SK-N-SH (cell line): ENCODE data around the gene PTGER1. TPM values are rescaled to one million over a fixed set of nuclear protein-coding genes. Genes with fewer than 3 reads are reported as not detected.

Source experiments
- CTCF ChIA-PET: fragments of 300-600, 350-600 bp; formaldehyde crosslinking; extraction: SDS; loops from one replicate; lab custom pipeline; 2021; lab: Yijun Ruan, JAX
- POLR2A ChIA-PET: fragments of 350-600 bp; sonication (Branson Sonifier 250); formaldehyde crosslinking; extraction: SDS; loops from one replicate; lab custom pipeline; 2020; ENCODE audit warnings: antibody characterized with exemption, inconsistent platforms; lab: Yijun Ruan, JAX
- DNase-seq: peaks from one replicate; pipeline ENCODE4 v3.0.0; 2012
- H2AFZ ChIP-seq: fragments of 200-600 bp; sonication (generic); 2 replicates; pipeline ENCODE4 v1.8.1; 2016; ENCODE audit warnings: antibody characterized with exemption, mild to moderate bottlenecking, low read depth
- H3F3A ChIP-seq: fragments of 200-600 bp; sonication (generic); replicated peaks from 2 replicates; pipeline ENCODE3; 2016; ENCODE audit warnings: antibody characterized with exemption, mild to moderate bottlenecking; ENCODE audit not compliant: insufficient read depth
- H3K27ac ChIP-seq, 2 experiments: fragments of 200-500 bp in 1 of 2; fragments of 200-600 bp in 1 of 2; sonication (Bioruptor generic) in 1 of 2; sonication (generic), shearing (Covaris generic) in 1 of 2; 2 replicates each; pipeline versions ENCODE4 v1.5.1 to v1.6.1; 2014 to 2016; ENCODE audit warnings: low read depth in 2 of 2, inconsistent platforms in 1 of 2, low read length in 1 of 2, mild to moderate bottlenecking in 1 of 2, mixed read lengths in 1 of 2
- H3K27me3 ChIP-seq: fragments of 200-600 bp; sonication (generic), shearing (Covaris generic); 2 replicates; pipeline ENCODE4 v1.6.1; 2016; ENCODE audit warnings: mixed run types; ENCODE audit not compliant: insufficient read depth
- H3K36me3 ChIP-seq, 2 experiments: fragments of 200-500 bp in 1 of 2; fragments of 200-600 bp in 1 of 2; sonication (Bioruptor generic) in 1 of 2; sonication (generic) in 1 of 2; replicated peaks in 1 of 2; 2 replicates each; pipeline versions ENCODE3 to v1.5.1; 2014 to 2016; ENCODE audit warnings: low read length in 1 of 2, mild to moderate bottlenecking in 1 of 2; ENCODE audit not compliant: insufficient read depth in 2 of 2, control insufficient read depth in 1 of 2
- H3K4me1 ChIP-seq, 2 experiments: fragments of 200-500 bp in 1 of 2; fragments of 200-600 bp in 1 of 2; sonication (Bioruptor generic) in 1 of 2; sonication (generic), shearing (Covaris generic) in 1 of 2; 2 replicates each; pipeline versions ENCODE4 v1.5.1 to v1.6.1; 2014 to 2016; ENCODE audit warnings: low read depth in 1 of 2, low read length in 1 of 2, mixed run types in 1 of 2; ENCODE audit not compliant: insufficient read depth in 2 of 2, control insufficient read depth in 1 of 2
- H3K4me2 ChIP-seq: fragments of 200-600 bp; sonication (generic), shearing (Covaris generic); 2 replicates; pipeline ENCODE4 v1.6.1; 2017; ENCODE audit warnings: mixed run types
- H3K4me3 ChIP-seq, 2 experiments: fragments of 200-500 bp in 1 of 2; fragments of 200-600 bp in 1 of 2; sonication (Bioruptor generic) in 1 of 2; sonication (generic), shearing (Covaris generic) in 1 of 2; 2 replicates each; pipeline versions ENCODE4 v1.5.1 to v1.8.1; 2014 to 2016; ENCODE audit warnings: low read depth in 2 of 2, inconsistent platforms in 1 of 2, low read length in 1 of 2, mild to moderate bottlenecking in 1 of 2, mixed read lengths in 1 of 2, moderate library complexity in 1 of 2
- H3K79me2 ChIP-seq: fragments of 200-600 bp; sonication (generic); 2 replicates; pipeline ENCODE4 v1.8.1; 2017; ENCODE audit warnings: mild to moderate bottlenecking; ENCODE audit not compliant: insufficient read depth
- H3K9ac ChIP-seq: fragments of 200-600 bp; sonication (generic); 2 replicates; pipeline ENCODE4 v1.6.1; 2017; ENCODE audit warnings: mixed run types
- H3K9me2 ChIP-seq: fragments of 200-600 bp; sonication (generic); 2 replicates; pipeline ENCODE4 v1.6.1; 2017; ENCODE audit warnings: mixed run types
- H3K9me3 ChIP-seq: fragments of 200-600 bp; sonication (generic); 2 replicates; pipeline ENCODE4 v1.6.1; 2017; ENCODE audit warnings: mixed run types, mild to moderate bottlenecking, moderate library complexity
- H4K20me1 ChIP-seq: fragments of 200-600 bp; sonication (generic); 2 replicates; pipeline ENCODE4 v1.6.1; 2017; ENCODE audit warnings: mild to moderate bottlenecking, mixed run types; ENCODE audit not compliant: insufficient read depth
- EP300 ChIP-seq, 2 experiments: IDR thresholded peaks; 2 replicates each; pipeline versions ENCODE4 v1.4.0 to v1.6.1; 2012; ENCODE audit warnings: borderline replicate concordance in 1 of 2, low read depth in 1 of 2, low read length in 1 of 2
- FOSL2 ChIP-seq: IDR thresholded peaks from 2 replicates; pipeline ENCODE4 v1.4.0; 2012; ENCODE audit warnings: low read depth, mild to moderate bottlenecking, moderate library complexity, borderline replicate concordance
- FOXJ3 ChIP-seq: sonication (generic); formaldehyde crosslinking; IDR thresholded peaks from 2 replicates; pipeline ENCODE4 v1.5.1; 2020; ENCODE audit warnings: mild to moderate bottlenecking, missing genetic modification reagents
- FOXM1 ChIP-seq: IDR thresholded peaks from 2 replicates; pipeline ENCODE4 v1.4.0; 2012; ENCODE audit warnings: low read depth, mild to moderate bottlenecking
- JUND ChIP-seq: IDR thresholded peaks from 2 replicates; pipeline ENCODE4 v1.4.0; 2012
- MEF2A ChIP-seq: IDR thresholded peaks from 2 replicates; pipeline ENCODE4 v1.4.0; 2012; ENCODE audit warnings: low read depth, borderline replicate concordance
- NFIC ChIP-seq: IDR thresholded peaks from 2 replicates; pipeline ENCODE4 v1.4.0; 2012; ENCODE audit warnings: borderline replicate concordance
- NRF1 ChIP-seq: IDR thresholded peaks from 2 replicates; pipeline ENCODE4 v1.6.1; 2012; ENCODE audit warnings: low read depth, mild to moderate bottlenecking, low read length
- RXRA ChIP-seq: IDR thresholded peaks from 2 replicates; pipeline ENCODE4 v1.4.0; 2012; ENCODE audit warnings: low read depth, mild to moderate bottlenecking, borderline replicate concordance
- SIN3A ChIP-seq: IDR thresholded peaks from 2 replicates; pipeline ENCODE4 v1.6.1; 2012; ENCODE audit warnings: low read depth, mild to moderate bottlenecking, low read length, moderate library complexity, borderline replicate concordance
- TCF12 ChIP-seq: IDR thresholded peaks from 2 replicates; pipeline ENCODE4 v1.4.0; 2012
- TEAD4 ChIP-seq: IDR thresholded peaks from 2 replicates; pipeline ENCODE4 v1.4.0; 2012; ENCODE audit warnings: mild to moderate bottlenecking, borderline replicate concordance; ENCODE audit not compliant: insufficient read depth
- WGBS: methylation state at CpG from one replicate; pipeline ENCODE4 v1.1.6; 2017; ENCODE audit warnings: low lambda C conversion rate; 5-methylcytosine and 5-hydroxymethylcytosine counted together
- polyA plus RNA-seq, 3 experiments: library from polyadenylated mRNA; depleted of rRNA; stranded (reverse); fragments of >200 nt; gene quantifications; 2 replicates each; pipeline ENCODE4 v1.2.3, GENCODE V29; 2012
- TF ChIP-seq, protein P1 (sequence below): fragments of 150-350 bp; IDR thresholded peaks from 2 replicates; pipeline ENCODE4 v1.6.1; 2016; ENCODE audit warnings: mild to moderate bottlenecking, low read depth, low read length
- TF ChIP-seq, protein P2 (sequence below): IDR thresholded peaks from 2 replicates; pipeline ENCODE4 v1.6.1; 2012; ENCODE audit warnings: mild to moderate bottlenecking, low read depth, low read length, moderate library complexity
- TF ChIP-seq, protein P3 (sequence below): IDR thresholded peaks from 2 replicates; pipeline ENCODE4 v1.4.0; 2012; ENCODE audit warnings: low read depth
- TF ChIP-seq, protein P4 (sequence below): IDR thresholded peaks from 2 replicates; pipeline ENCODE4; 2012
- TF ChIP-seq, protein P5 (sequence below): IDR thresholded peaks from 2 replicates; pipeline ENCODE4 v1.4.0; 2012; ENCODE audit warnings: low read depth, borderline replicate concordance

Gene PTGER1
- polyA plus RNA-seq, 1 of the 3 experiments (the other 2 are of a cell fraction), result 6.0 TPM

DNA sequence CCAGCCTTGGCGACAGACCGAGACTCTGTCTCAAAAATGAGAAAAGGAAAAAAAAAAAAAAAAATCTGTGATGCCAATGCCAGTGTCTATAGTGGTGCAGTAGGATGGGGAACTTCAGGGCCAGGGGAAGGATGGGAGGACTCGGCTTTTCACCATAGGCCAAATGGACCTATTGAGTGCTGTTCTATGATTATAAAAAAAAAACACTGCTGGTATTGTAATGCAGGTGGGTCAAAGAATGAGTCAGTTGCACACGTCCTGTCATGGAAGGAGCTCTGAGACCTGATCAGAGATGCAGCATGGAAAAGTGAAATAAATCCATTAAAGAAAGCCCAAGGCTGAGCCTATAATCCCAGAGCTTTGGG lies 36.1 kb upstream of the PTGER1 start:
- ChIA-PET CTCF (interaction anchor here (1.9 kb wide), 1 partner anchor 27 kb away, joined by 4 read pairs; no protein-coding TSS in a partner anchor), POLR2A (no interaction called here)
- Histone ChIP-seq H3K9me2 (no peaks in the 10 kb centered on the region), H3K9me3 (no peaks in the 10 kb centered on the region), H3F3A (peaks cover 46% of the 10 kb centered on the region), H3K27ac (peak overlapping the region in 1 of 2 experiments; percentile 80; a peak in 2 of 4 replicates), H4K20me1 (peaks cover 22% of the 10 kb centered on the region), H3K27me3 (no peaks in the 10 kb centered on the region), H3K4me1 (peaks cover 12 to 21% of the 10 kb centered on the region in 2 experiments; a peak in 2 of 4 replicates), H2AFZ (no peak overlapping the region), H3K36me3 (peaks cover 20 to 25% of the 10 kb centered on the region in 2 experiments), H3K4me2 (0 out of 2 replicates have a peak overlapping the region, but pooled peaks have one; percentile 31), H3K4me3 (no peak overlapping the region), H3K9ac (no peak overlapping the region), H3K79me2 (peaks cover 24% of the 10 kb centered on the region)
- 91% methylated on average over 4 of the region's 4 CpGs for WGBS
- DNase-seq, result no peak
- no peak for TF ChIP-seq SIN3A
- no peak for TF ChIP-seq TEAD4
- TF ChIP-seq NRF1, result no peak

DNA sequence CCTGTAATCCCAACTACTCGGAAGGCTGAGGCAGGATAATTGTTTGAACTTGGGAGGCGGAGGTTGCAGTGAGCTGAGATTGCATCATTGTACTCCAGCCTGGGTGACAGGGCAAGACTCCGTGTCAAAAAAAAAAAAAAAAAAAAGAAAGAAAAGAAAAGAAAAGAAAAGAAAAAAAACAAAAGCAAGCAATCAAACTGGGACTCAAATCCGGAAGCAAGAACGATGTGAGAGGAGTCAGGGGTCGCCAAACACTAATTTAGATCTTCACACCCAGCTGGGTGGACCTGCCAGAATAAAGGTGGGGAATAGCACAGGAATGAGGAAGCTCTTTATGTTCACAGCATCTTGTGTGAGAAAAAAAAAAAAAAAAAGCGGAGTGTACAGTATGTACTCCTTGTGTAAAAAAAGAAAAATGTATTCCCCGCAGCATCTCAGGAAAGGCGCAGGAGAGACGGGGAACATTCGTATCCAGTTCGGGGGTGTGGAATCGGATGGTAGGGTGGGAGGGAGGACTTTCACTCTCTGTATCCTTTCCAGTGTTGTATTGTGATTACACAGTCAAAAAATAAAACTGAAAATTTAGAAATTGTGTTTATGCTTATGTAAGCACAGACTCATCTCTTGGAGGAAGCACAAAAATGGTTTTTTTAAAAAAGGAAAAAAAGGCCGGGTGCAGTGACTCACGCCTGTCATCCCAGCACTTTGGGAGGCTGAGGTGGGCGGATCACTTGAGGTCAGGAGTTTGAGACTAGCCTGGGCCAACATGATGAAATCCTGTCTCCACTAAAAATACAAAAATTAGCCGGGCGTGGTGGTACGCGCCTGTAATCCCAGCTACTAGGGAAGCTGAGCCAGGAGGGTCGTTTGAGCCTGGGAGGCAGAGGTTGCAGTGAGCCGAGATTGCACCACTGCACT lies 35.4 kb upstream of the PTGER1 start:
- DNase-seq, result no peak
- Histone ChIP-seq H3K9me2 (no peaks in the 10 kb centered on the region), H3K27ac (peak overlapping the region in 1 of 2 experiments; percentile 80; a peak in 2 of 4 replicates), H3K79me2 (peaks cover 18% of the 10 kb centered on the region), H3K9ac (peak overlapping the region; percentile 45; the same call in 1 of the 2 replicates), H3K4me1 (peaks cover 5 to 14% of the 10 kb centered on the region in 2 experiments; a peak in 2 of 4 replicates), H4K20me1 (peaks cover 15% of the 10 kb centered on the region), H2AFZ (no peak overlapping the region), H3K4me2 (peak overlapping the region; percentile 31; the same call in 1 of the 2 replicates), H3K4me3 (no peak overlapping the region), H3F3A (peaks cover 52% of the 10 kb centered on the region), H3K27me3 (no peaks in the 10 kb centered on the region), H3K9me3 (no peaks in the 10 kb centered on the region), H3K36me3 (peaks cover 14 to 18% of the 10 kb centered on the region in 2 experiments)
- CTCF ChIA-PET, result interaction anchor here (1.9 kb wide), 1 partner anchor 27 kb away, joined by 4 read pairs; no protein-coding TSS in a partner anchor
- WGBS, result 64% methylated on average over 22 of the region's 22 CpGs
- POLR2A ChIA-PET, result interaction anchor here (1.6 kb wide), 1 partner anchor 8 kb away, joined by 6 read pairs; the partner anchor contains the start of gene DNAJB1
- TF ChIP-seq EP300 (IDR thresholded peaks at IDR 0.05; ENCODE audit: borderline replicate concordance in 1 of 2, low read depth in 1 of 2, low read length in 1 of 2) (no peak), JUND (peak; percentile 47), MEF2A (no peak), NFIC (peak; percentile 14; the same call in 1 of the 2 replicates), FOSL2 (peak; percentile 71), FOXJ3 (CRISPR knock-in tag) (no peak), FOXM1 (no peak), RXRA (peak; percentile 57; the same call in 1 of the 2 replicates), TCF12 (no peak)
- TF ChIP-seq, protein P1, sequence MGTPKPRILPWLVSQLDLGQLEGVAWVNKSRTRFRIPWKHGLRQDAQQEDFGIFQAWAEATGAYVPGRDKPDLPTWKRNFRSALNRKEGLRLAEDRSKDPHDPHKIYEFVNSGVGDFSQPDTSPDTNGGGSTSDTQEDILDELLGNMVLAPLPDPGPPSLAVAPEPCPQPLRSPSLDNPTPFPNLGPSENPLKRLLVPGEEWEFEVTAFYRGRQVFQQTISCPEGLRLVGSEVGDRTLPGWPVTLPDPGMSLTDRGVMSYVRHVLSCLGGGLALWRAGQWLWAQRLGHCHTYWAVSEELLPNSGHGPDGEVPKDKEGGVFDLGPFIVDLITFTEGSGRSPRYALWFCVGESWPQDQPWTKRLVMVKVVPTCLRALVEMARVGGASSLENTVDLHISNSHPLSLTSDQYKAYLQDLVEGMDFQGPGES, result no peak
- TF ChIP-seq, protein P2, sequence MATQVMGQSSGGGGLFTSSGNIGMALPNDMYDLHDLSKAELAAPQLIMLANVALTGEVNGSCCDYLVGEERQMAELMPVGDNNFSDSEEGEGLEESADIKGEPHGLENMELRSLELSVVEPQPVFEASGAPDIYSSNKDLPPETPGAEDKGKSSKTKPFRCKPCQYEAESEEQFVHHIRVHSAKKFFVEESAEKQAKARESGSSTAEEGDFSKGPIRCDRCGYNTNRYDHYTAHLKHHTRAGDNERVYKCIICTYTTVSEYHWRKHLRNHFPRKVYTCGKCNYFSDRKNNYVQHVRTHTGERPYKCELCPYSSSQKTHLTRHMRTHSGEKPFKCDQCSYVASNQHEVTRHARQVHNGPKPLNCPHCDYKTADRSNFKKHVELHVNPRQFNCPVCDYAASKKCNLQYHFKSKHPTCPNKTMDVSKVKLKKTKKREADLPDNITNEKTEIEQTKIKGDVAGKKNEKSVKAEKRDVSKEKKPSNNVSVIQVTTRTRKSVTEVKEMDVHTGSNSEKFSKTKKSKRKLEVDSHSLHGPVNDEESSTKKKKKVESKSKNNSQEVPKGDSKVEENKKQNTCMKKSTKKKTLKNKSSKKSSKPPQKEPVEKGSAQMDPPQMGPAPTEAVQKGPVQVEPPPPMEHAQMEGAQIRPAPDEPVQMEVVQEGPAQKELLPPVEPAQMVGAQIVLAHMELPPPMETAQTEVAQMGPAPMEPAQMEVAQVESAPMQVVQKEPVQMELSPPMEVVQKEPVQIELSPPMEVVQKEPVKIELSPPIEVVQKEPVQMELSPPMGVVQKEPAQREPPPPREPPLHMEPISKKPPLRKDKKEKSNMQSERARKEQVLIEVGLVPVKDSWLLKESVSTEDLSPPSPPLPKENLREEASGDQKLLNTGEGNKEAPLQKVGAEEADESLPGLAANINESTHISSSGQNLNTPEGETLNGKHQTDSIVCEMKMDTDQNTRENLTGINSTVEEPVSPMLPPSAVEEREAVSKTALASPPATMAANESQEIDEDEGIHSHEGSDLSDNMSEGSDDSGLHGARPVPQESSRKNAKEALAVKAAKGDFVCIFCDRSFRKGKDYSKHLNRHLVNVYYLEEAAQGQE, result no peak
- TF ChIP-seq, protein P3, sequence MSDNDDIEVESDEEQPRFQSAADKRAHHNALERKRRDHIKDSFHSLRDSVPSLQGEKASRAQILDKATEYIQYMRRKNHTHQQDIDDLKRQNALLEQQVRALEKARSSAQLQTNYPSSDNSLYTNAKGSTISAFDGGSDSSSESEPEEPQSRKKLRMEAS, result no peak
- TF ChIP-seq, protein P4, sequence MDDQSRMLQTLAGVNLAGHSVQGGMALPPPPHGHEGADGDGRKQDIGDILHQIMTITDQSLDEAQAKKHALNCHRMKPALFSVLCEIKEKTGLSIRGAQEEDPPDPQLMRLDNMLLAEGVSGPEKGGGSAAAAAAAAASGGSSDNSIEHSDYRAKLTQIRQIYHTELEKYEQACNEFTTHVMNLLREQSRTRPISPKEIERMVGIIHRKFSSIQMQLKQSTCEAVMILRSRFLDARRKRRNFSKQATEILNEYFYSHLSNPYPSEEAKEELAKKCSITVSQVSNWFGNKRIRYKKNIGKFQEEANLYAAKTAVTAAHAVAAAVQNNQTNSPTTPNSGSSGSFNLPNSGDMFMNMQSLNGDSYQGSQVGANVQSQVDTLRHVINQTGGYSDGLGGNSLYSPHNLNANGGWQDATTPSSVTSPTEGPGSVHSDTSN, result 0 out of 2 replicates have a peak, but pooled peaks have one; percentile 25
- TF ChIP-seq, protein P5, sequence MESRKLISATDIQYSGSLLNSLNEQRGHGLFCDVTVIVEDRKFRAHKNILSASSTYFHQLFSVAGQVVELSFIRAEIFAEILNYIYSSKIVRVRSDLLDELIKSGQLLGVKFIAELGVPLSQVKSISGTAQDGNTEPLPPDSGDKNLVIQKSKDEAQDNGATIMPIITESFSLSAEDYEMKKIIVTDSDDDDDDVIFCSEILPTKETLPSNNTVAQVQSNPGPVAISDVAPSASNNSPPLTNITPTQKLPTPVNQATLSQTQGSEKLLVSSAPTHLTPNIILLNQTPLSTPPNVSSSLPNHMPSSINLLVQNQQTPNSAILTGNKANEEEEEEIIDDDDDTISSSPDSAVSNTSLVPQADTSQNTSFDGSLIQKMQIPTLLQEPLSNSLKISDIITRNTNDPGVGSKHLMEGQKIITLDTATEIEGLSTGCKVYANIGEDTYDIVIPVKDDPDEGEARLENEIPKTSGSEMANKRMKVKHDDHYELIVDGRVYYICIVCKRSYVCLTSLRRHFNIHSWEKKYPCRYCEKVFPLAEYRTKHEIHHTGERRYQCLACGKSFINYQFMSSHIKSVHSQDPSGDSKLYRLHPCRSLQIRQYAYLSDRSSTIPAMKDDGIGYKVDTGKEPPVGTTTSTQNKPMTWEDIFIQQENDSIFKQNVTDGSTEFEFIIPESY, result no peak
